ENCODE measurements around the gene PTGES.
A peak's percentile ranks its signal among the peaks of the same experiment; 100 is the strongest.
"Not testable (repeated sequence)": the region's sequence is repeated elsewhere in the genome, so short reads cannot be mapped to it uniquely, and the experiment has no call there.

Gene PTGES
- 0 reads per million in 2 donors for total RNA-seq

DNA sequence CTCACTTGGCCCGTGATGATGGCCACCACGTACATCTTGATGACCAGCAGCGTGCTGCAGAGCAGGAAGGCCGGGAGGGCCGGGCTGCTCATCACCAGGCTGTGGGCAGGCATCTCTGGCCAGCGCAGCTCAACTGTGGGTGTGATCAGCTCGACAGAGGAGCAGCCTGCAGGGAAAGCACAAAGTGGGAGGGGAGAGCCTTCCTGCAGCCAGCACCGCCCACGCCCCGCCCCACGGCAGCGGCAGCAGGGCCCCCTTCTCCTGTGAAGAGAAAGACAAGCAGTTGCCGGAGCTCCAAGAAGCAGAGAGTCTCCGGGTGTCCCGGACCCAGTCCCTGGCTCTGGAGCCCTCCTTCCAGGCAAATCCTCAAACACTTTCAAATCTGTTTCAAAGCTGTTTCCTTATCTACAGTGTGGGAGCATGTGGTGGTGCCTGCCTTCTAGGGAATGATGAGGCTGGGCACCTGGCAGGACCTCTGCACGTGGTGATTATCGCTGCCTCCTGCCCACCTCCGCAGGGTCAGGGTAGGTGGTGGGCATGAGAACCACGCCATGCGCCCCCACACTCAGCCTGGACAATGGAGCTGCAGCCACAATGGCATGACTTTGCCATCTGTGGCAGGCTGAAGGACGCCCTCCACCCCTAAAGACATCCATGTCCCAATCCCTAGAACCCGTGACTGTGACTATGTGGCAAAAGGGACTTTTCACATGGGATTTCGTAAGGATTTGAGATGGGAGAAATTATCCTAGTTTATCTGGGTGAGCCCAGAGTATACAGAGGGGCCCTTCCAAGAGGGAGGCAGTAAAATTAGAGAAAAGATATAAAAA is at the start of gene PTGES:
Gene PTGES, minus strand, starts transcription at position 143 of the 830 bp plus-strand sequence. Its CDS starts 30 bp downstream, at position 113.
- DNase-seq = peak in 2 of 5 experiments; percentile 29 to 57

GRCh38 chr9:129801504-129801903 is 48.7 kb upstream of the PTGES start:
- no peak for DNase-seq

DNA sequence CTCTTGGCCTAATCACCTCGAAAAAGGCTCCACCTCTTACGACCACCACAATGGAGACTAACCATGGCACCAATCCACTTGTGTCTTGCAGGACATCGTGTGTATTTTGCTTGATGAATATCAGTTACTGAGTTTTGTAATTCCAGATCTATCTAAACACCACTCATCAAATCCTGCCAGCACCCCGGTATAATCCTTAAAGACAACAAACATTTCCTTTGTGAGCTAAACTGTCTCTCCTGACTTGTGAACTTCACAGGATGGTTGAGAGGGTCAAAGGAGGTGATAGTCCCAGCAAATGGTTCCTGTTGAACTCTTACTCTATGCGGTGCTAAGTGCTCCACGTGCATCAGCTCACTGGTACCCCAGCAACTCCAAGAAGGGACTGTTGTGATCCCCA is 46.1 kb upstream of the PTGES start:
- DNase-seq = no peak

DNA sequence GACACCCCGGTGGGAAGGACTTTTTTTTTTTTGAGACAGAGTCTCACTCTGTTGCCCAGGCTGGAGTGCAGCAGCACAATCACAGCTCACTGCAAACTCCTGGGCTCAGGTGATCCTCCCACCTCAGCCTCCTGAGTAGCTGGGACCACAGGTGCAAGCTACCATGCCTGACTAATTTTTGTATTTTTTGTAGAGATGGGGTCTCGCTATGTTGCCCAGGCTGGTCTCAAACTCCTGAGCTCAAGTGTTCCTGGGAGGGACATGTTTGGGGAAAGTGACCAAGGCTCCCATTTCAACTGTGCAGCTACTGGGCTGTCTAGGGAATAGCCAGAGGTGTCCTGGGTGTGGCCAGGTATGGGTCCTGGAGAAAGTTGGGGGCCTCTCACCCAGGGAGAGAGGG is 43.2 kb upstream of the PTGES start:
- not testable (repeated sequence) for DNase-seq

- no peak for DNase-seq
Measured at GRCh38 chr9:129794549-129794948, 41.7 kb upstream of the PTGES start.

- no peak for DNase-seq
Measured at GRCh38 chr9:129786481-129786880, 33.6 kb upstream of the PTGES start.

DNA sequence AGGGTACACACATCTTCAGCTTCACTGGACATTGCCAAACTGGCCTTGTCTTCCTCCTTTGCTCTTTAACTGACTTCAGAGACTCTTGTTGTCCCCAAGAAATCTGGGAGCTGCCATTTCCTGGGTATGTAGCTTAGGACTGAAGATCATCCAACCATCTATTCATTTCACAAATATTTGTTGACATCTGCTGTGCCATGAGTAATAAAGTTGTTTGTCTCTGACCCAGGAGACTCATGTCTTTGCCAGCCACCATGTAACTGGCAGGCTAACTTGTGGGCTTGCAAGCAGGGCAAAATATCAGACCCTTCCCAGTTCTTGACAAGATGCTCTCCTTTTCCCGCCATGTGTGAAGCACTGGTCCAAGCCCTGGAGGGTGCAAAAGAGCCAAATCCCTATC is 33.0 kb upstream of the PTGES start:
- DNase-seq = no peak

- DNase-seq = not testable (repeated sequence)
Measured at GRCh38 chr9:129784970-129785369, 32.1 kb upstream of the PTGES start.

DNA sequence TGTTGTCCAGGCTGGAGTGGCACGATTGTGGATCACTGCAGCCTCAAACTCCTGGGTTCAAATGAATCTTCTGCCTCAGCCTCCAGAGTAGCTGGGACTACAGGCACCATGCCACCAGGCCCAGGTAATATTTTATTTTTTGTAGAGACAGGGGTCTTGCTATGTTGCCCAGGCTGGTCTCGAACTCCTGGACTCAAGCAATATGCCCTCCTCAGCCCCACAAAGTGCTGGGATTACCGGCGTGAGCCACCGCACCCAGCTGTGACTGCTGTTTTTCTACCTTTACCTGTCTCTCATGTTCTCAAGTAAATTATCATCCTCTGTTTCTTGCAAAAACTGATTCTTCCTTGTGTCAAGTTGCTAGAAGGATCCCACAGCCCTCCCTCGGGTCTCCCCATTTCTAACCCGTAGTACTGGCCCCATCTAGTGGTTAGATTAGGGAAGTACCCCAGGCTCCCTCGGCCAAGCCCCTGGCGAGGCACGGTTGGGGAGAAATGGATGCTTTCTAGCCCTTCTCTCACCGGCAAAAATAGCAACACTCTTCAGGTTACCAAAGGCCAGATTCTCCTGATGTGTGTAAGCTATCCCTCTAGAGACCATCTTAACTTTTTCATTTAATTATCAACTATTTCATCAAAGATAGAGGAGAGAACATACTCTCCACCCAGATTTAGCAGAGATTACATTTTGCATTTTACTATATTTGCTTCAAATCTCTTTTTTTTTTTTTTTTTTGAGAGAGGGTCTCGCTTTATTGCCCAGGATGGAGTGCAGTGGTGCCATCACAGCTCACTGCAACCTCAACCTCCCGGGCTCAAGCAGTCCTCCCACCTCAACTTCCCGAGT is 30.9 kb upstream of the PTGES start:
- peak in 4 of 5 experiments; percentile 52 to 71 (median 58) for DNase-seq

GRCh38 chr9:129781981-129782380 is 29.1 kb upstream of the PTGES start:
- DNase-seq = no peak

- DNase-seq = no peak
Measured at GRCh38 chr9:129781131-129781530, 28.3 kb upstream of the PTGES start.

GRCh38 chr9:129779560-129780190 is 26.8 kb upstream of the PTGES start:
- no peak for DNase-seq

DNA sequence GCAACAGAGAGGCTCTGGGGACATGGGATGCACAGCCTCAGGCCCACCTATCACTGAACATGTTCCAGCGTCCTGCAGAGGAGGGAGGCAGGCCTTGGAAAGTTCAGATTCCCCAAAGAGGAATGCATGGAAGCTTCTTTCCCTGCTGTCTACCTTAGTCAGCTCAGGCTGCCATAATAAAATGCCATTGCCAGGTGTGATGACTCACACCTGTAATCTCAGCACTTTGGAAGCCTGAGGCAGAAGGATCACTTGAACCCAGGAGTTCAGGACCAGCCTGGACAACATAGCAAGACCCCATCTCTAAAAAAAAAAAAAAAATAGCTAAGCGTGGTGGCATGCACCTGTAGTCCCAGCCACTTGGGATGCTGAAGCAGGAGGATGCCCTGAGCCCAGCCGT is 25.6 kb upstream of the PTGES start:
- DNase-seq = no peak

DNA sequence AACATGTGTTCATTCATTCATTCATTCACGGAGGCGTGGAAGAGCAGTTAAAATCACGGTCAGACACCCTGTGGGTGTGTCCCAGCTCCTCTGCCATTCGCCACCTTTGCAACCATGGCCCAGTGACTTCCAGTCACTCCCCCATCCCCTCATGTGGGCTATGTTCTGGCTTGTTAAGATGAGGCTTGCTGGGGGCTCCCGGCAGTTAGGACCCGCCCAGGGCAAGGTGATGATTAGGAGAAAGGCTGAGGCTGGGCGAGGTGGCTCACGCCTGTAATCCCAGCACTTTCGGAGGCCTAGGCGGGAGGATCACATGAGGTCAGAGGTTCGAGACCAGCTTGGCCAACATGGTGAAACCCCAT is 24.9 kb upstream of the PTGES start:
- DNase-seq = no peak

DNA sequence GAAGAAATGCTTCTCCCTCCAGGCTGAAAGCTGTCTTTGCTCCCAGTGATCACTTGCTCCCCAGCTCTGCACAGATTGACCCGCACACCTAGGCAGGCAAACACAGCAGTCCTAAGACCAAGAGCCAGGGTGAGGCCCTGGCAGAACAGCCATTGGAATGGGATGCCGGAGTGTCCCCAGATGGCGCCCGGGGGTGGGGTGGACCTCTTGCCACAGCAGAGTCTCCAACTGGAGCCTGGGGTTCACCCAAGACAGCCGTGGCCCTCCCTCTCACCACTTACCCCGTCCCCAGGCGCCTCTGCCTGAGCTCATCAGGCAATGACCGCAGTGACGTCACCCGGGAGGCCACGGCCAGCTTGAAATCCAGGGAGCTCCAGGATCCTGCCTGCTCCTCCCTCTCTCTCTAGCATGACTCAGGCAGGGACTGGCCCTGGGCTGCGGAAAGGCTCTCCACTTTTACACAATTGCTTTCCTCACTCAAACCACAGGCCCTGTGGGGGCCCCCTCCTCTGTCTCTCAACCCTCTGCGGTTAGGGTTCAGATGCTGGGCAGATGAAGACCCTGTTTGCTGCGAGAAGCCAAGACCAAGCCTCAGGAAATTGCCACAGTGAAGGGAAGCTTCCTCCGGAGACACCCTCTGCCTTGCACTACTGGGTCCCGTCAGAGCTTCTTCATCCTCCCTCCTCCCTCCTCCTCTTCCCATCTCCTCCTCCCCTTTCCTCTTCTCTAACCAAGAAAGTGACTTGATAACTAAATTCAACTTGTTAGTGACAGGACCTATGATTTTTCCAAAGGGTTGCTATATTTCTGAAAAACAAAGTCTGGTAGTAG is 24.3 kb upstream of the PTGES start:
- DNase-seq = peak in 3 of 5 experiments; percentile 1 to 56 (median 48)

DNA sequence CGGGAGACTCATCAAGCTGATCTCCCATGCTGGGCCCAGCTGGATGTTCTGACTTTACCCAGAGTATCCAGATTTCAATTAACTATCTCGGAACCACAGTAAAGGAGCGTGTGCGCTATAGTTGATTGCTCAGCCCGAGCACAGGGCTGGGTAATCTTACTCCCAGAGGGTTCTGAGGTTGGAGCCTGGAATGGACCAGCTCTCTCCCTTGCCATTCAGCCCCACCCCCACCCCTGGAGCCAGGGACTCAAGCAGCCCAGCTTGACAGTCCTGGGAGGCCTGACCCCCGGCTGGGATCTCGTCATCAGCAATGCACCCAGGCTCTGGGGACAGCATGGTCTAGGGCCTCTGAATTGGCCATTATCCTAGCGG is 23.7 kb upstream of the PTGES start:
- no peak for DNase-seq

DNA sequence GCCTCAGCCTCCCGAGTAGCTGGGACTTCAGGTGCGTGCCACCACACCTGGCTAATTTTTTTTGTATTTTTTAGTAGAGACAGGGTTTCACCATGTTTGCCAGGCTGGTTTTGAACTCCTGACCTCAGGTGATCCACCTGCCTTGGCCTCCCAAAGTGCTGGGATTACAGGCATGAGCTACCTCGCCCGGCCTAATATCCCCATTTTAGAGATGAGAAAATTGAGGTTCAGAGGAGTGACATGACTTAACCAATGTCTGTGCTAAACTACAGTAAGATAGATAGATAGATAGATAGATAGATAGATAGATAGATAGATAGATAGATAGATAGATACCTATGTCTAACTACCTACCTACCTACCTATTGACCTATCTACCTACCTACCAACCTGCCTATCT is 23.3 kb upstream of the PTGES start:
- not testable (repeated sequence) for DNase-seq

DNA sequence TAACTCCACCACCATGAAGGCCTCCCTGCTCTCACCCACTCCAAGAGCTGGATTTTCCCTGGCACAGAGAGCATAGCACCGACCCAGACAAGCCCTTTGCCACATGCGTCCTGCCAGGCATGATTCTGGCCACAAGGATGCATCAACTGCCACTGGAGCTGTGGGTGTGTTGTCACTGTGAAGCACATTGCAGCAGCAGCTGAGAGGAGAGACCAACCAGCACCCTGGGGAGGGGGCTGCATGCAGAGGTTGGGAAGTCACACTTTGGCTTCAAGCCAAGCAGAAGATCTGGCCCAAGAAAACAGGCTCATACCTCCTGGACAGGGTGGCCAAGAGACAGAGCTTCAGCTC is 22.6 kb upstream of the PTGES start:
- no peak for DNase-seq

DNA sequence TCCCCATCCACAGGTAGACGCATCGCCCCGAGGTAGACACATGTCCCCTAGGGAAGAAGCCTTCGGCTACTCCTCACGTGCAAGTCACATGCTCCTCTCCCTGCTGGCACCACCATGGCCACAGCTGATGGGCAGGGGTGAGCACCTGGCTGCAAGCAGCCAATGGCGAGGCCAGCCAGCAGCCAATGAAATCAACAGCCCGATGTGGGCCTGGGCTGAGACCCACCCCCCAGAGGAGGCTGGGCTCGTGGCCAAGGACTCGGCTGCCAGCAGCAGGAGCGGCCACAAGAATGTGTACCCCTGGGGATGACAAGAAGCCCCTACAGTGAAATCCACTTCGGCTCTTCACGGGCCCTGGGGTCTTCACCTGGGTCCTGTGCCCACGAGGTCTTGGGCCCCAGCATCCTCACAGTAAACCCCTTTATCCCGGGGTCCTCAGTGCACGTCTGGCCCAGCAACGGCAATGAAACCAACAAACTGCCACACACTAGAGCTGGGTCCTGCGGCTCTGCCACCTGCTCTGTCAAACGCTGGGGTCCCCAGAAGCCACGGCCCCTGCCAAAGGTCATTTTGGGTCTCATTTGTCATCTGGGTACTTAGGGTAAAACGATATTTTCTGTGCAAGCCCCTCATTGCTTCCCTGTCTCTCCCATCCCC is 22.1 kb upstream of the PTGES start:
- no peak for DNase-seq

DNA sequence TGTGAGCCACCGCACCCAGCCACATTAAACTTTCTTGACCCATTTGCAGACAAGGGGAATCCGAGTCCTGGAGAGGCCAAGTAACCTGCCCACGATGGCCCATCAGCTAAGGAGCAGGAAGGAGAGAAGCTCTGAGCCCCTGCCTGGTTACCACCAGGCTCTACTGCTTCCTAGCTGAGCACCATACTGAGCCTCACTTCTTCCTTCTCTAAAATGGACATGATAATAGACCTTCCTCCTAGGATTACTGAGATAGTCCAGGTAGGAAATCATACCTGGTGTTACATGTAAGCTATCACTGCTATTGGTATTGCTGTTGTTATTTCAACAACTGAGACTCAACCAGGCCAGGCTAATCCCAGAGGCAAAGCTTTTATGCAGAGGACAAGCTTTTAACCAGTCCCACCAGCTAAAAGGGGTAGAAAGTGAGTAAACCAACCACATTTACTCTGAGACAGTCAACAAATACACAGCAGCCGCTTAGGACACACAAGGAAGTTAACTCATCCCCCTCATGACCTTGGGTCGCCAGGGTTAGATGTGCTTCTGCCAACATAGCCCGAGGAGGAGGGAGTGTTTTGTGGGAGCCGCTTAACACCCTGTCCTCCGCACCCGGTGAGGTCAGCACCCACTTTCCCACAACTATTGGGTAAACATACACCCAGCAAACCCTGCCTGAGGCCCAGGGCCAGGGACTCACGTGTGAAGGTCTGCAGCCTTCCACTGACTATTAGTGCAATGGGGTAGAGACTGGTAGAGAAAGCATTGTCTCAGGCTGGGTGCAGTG is 20.6 kb upstream of the PTGES start:
- DNase-seq = no peak

DNA sequence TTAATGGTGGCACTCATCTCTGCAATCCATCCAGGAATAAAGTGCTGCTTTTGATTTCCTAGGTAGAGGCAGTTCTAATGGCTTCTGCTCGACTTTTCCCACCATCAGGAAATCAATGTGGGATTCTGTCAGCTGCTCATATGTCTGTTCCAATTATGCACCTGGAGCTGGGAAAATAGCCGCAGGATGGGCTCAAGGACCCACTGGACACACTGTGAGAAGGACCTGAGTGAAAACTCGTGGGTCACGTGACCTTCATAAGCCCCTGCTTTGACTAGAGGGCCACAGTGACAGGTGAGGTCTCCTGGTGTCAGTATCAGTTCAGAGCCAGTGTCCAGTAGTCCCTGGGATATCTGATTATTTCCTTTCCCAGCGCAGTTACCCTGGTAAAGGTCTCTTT is 17.9 kb upstream of the PTGES start:
- DNase-seq = no peak

Measured in T-helper 2 cell (primary cell).